WI38 (cell line): ENCODE data around the gene CCDC196.
"Not testable (repeated sequence)": the region's sequence is repeated elsewhere in the genome, so short reads cannot be mapped to it uniquely, and the experiment has no call there.

Experiments
- H3K4me3 ChIP-seq: 2 replicates; pipeline ENCODE4 v1.5.1; 2011; ENCODE audit warnings: low read depth, mild to moderate bottlenecking, control low read depth, low read length
- TF ChIP-seq, protein P1 (sequence below): IDR thresholded peaks from 2 replicates; pipeline ENCODE4 v1.5.1; 2012; ENCODE audit warnings: low read depth, mild to moderate bottlenecking, control low read depth, low read length

The CCDC196 gene

DNA sequence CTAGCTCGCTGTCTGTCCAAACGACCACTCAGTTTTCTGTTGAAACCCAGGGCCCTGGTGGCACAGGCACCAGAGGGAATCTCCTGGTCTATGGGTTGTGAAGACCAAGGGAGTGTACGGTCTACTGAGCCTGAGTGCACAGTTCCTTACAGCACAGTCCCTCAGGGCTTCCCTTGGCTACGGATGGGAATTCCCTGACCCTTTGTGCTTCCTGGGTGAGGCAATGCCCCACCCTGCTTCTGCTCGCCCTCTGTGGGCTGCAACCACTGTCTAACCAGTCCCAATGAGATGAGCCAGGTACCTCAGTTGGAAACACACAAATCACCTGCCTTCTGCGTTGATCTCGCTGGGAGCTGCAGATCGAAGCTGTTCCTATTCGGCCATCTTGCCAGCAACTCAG lies 44.4 kb downstream of the CCDC196 start:
- H3K4me3 ChIP-seq: no peak overlapping the region
- TF ChIP-seq, protein P1, sequence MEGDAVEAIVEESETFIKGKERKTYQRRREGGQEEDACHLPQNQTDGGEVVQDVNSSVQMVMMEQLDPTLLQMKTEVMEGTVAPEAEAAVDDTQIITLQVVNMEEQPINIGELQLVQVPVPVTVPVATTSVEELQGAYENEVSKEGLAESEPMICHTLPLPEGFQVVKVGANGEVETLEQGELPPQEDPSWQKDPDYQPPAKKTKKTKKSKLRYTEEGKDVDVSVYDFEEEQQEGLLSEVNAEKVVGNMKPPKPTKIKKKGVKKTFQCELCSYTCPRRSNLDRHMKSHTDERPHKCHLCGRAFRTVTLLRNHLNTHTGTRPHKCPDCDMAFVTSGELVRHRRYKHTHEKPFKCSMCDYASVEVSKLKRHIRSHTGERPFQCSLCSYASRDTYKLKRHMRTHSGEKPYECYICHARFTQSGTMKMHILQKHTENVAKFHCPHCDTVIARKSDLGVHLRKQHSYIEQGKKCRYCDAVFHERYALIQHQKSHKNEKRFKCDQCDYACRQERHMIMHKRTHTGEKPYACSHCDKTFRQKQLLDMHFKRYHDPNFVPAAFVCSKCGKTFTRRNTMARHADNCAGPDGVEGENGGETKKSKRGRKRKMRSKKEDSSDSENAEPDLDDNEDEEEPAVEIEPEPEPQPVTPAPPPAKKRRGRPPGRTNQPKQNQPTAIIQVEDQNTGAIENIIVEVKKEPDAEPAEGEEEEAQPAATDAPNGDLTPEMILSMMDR: no peak

DNA sequence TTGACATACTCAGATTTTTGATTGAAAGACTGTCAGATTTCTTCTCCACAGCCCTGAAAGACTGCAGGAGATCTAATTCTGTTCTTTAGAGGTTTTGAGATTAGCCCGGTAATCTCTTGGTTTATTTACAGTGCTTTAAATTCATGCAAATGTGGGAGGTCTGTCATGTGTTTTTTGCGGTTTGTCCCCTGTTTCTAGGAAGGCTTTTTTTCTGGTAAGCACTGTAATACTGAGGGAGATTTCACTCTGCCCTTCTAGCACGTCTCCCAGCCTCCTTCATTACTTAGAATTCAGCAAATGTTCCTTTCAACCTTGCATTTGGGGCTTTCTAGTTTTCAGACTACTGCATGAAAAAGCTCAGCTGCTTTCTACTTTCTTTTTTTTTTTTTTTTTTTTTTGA lies 52.9 kb downstream of the CCDC196 start:
- TF ChIP-seq, protein P1: no peak
- H3K4me3 ChIP-seq: no peak overlapping the region

DNA sequence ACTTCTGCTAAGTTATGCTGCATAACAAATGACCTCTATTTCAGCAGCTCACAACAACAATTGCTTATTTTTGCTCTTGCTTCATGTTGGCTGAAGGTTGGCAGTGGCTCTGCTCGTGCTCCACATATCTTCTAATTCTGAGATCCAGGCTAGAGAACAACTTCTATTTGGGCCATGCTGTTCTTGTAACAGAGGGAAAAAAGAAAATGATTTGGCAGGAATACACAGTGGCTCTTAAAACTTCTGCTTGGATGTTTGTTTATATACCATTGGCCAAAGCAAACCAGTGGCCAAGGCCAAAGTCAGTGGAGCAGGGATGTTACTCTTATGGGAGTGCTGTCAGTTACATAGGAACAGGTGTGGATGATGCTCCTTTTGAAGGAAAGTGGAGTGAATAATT lies 53.9 kb downstream of the CCDC196 start:
- TF ChIP-seq, protein P1: no peak
- no peak overlapping the region for H3K4me3 ChIP-seq

DNA sequence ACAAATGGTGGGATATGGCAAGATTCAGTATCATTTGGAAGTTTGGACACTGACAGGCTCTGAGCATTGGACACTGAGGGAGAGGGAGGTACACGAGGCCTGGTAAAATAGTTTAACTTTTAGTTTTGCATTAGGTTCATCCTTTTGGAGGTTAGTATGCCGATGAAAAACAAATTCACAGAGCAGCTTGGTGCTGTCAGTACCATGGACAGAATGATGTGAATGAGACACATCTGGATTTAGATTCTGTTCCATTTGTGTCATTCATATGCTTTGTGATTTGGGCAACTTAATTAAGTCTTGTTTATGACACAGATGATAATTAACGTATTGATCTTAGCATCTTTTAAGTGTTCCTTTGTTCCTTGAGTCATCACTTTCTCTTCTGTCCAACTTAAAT lies 55.5 kb downstream of the CCDC196 start:
- TF ChIP-seq, protein P1: no peak
- no peak overlapping the region for H3K4me3 ChIP-seq

DNA sequence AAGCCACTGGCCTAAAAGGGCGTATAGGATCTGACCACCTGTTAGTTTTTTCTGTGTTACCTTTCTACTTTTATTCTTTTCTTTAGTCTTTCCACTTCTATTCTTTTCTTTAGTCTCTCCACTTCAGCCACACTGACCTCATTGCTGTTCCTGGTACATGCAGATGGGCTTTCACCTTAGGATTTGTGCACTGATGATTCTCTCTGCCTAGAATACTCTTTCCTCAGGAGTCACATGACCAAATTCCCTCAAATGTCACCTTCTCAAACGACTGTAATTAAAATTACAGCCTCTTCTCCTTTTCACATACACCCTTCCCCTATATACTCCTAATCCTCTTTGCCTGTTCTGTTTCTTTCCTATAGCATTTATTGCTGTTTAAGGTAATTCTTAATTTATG lies 57.8 kb downstream of the CCDC196 start:
- TF ChIP-seq, protein P1: no peak
- no peak overlapping the region for H3K4me3 ChIP-seq

DNA sequence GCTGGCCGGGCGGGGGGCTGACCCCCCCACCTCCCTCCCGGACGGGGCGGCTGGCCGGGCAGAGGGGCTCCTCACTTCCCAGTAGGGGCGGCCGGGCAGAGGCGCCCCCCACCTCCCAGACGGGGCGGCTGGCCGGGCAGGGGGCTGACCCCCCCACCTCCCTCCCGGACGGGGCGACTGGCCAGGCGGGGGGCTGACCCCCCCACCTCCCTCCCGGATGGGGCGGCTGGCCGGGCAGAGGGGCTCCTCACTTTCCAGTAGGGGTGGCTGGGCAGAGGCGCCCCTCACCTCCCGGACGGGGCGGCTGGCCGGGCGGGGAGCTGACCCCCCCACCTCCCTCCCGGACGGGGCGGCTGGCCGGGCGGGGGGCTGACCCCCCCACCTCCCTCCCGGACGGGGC lies 59.0 kb downstream of the CCDC196 start:
- not testable (repeated sequence) for H3K4me3 ChIP-seq

DNA sequence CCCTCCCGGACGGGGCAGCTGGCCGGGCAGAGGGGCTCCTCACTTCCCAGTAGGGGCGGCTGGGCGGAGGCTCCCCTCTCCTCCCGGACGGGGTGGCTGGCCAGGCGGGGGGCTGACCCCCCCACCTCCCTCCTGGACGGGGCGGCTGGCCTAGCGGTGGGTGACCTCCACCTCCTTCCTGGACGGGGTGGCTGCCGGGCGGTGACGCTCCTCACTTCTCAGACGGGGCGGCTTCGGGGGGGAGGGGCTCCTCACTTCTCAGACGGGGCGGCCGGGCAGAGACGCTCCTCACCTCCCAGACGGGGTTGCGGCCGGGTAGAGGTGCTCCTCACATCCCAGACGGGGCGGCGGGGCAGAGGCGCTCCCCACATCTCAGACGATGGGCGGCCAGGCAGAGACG lies 59.6 kb downstream of the CCDC196 start:
- H3K4me3 ChIP-seq: not testable (repeated sequence)
